Testis (tissue), 2 donors: Measurements from ENCODE around the gene PGAM1.

Source experiments
- POLR2A ChIP-seq: fragments of 450-650 bp; IDR thresholded peaks from one replicate; pipeline ENCODE4 v1.6.1; 2017; ENCODE audit warnings: antibody characterized with exemption, mild to moderate bottlenecking, moderate library complexity
- TF ChIP-seq, protein P1 (sequence below), 3 experiments: fragments of 450-650 bp in 2 of 3; fragments of 200-600 bp in 1 of 3; sonication (generic) in 1 of 3; IDR thresholded peaks; one replicate each; pipeline ENCODE4 v1.5.1; 2016 to 2019; ENCODE audit warnings: antibody characterized with exemption in 3 of 3, mild to moderate bottlenecking in 2 of 3, moderate library complexity in 1 of 3

GRCh38 chr10:97381626-97382025, 44.4 kb upstream of the PGAM1 start:
- TF ChIP-seq, protein P1, sequence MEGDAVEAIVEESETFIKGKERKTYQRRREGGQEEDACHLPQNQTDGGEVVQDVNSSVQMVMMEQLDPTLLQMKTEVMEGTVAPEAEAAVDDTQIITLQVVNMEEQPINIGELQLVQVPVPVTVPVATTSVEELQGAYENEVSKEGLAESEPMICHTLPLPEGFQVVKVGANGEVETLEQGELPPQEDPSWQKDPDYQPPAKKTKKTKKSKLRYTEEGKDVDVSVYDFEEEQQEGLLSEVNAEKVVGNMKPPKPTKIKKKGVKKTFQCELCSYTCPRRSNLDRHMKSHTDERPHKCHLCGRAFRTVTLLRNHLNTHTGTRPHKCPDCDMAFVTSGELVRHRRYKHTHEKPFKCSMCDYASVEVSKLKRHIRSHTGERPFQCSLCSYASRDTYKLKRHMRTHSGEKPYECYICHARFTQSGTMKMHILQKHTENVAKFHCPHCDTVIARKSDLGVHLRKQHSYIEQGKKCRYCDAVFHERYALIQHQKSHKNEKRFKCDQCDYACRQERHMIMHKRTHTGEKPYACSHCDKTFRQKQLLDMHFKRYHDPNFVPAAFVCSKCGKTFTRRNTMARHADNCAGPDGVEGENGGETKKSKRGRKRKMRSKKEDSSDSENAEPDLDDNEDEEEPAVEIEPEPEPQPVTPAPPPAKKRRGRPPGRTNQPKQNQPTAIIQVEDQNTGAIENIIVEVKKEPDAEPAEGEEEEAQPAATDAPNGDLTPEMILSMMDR (IDR thresholded peaks at IDR 0.05): no peak
- no peak for TF ChIP-seq POLR2A
